ENCODE measurements around the gene TDRD12.
A peak's percentile ranks its signal among the peaks of the same experiment; 100 is the strongest.

TDRD12 gene

DNA sequence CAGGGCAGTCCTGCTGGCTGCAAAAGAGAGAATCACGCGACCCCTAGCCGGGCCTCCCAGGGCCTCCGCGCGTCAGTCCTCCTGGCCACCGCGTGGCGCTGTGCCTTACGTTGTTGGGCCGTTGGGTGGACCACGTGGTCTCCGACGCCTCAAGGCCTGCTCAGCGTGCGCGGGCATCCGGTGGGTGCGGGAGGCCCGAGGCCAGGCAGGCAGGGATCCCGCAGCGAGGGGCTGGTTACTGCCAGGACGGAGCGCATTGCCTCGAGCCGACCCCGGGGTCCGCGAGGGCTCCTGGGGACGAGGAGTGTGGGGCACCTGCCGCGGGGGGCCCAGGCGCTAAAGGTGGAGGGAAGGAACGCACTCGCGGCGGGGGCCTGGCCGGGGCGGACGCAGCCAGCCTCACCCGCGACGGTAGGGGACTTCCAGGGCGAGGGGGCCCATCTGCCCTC, at the start of gene TDRD12:
TSS of gene TDRD12 (plus strand) at position 157 of the 449 bp plus-strand sequence. CDS start 306 bp downstream, outside the sequence.
- H3K4me3 ChIP-seq (ENCODE audit: low read length) = no peak within 1 kb of the TSS
- H3K27ac ChIP-seq (ENCODE audit: low read depth, low read length) = no peak within 1 kb of the TSS
- no peak within 1 kb of the TSS for H3K9ac ChIP-seq (ENCODE audit: low read length)
- H3K4me1 ChIP-seq (ENCODE audit: control insufficient read depth, insufficient read depth, low read length) = no peaks in the 10 kb centered on the region
- no peaks in the 10 kb centered on the region for H3K27me3 ChIP-seq (ENCODE audit: control insufficient read depth, insufficient read depth, low read length)
- no peaks in the 10 kb centered on the region for H3K36me3 ChIP-seq (ENCODE audit: control insufficient read depth, insufficient read depth, low read length)

- H3K4me3 ChIP-seq (ENCODE audit: low read length) = no peak overlapping the region
- no peak overlapping the region for H3K27ac ChIP-seq (ENCODE audit: low read depth, low read length)
- H3K27me3 ChIP-seq (ENCODE audit: control insufficient read depth, insufficient read depth, low read length) = peaks cover 4% of the 10 kb centered on the region
- no peaks in the 10 kb centered on the region for H3K36me3 ChIP-seq (ENCODE audit: control insufficient read depth, insufficient read depth, low read length)
- peaks cover 7% of the 10 kb centered on the region for H3K4me1 ChIP-seq (ENCODE audit: control insufficient read depth, insufficient read depth, low read length)
- H3K9ac ChIP-seq (ENCODE audit: low read length) = no peak overlapping the region
Observed at GRCh38 chr19:32671883-32672593, 47.5 kb upstream of the TDRD12 start.

- no peaks in the 10 kb centered on the region for H3K36me3 ChIP-seq (ENCODE audit: control insufficient read depth, insufficient read depth, low read length)
- H3K9ac ChIP-seq (ENCODE audit: low read length) = no peak overlapping the region
- H3K4me3 ChIP-seq (ENCODE audit: low read length) = no peak overlapping the region
- no peak overlapping the region for H3K27ac ChIP-seq (ENCODE audit: low read depth, low read length)
- H3K27me3 ChIP-seq (ENCODE audit: control insufficient read depth, insufficient read depth, low read length) = peaks cover 5% of the 10 kb centered on the region
- H3K4me1 ChIP-seq (ENCODE audit: control insufficient read depth, insufficient read depth, low read length) = peaks cover 7% of the 10 kb centered on the region
Observed at GRCh38 chr19:32672841-32673240, 46.7 kb upstream of the TDRD12 start.

DNA sequence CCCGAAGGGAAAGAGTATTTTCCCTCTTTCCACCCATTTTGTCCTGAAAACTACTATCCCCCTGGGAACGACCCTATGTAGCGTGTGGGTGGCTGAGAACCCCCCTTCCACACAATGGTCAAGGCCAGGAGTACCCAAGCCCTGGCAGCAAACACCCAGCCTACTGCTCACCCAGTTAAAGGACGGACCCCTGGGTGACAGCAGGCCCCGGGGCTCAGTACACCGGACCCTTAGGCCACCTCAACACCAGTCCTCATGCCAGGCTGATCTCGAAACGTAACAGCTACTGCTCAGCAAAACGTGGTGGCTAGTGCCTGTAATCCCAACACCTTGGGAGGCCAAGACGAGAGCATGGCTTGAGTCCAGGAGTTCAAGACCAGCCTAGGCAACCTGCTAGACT, 46.0 kb upstream of the TDRD12 start:
- H3K4me3 ChIP-seq (ENCODE audit: low read length) = peak overlapping the region; percentile 92
- peaks cover 7% of the 10 kb centered on the region for H3K4me1 ChIP-seq (ENCODE audit: control insufficient read depth, insufficient read depth, low read length)
- H3K9ac ChIP-seq (ENCODE audit: low read length) = no peak overlapping the region
- no peaks in the 10 kb centered on the region for H3K36me3 ChIP-seq (ENCODE audit: control insufficient read depth, insufficient read depth, low read length)
- no peak overlapping the region for H3K27ac ChIP-seq (ENCODE audit: low read depth, low read length)
- H3K27me3 ChIP-seq (ENCODE audit: control insufficient read depth, insufficient read depth, low read length) = peaks cover 5% of the 10 kb centered on the region

DNA sequence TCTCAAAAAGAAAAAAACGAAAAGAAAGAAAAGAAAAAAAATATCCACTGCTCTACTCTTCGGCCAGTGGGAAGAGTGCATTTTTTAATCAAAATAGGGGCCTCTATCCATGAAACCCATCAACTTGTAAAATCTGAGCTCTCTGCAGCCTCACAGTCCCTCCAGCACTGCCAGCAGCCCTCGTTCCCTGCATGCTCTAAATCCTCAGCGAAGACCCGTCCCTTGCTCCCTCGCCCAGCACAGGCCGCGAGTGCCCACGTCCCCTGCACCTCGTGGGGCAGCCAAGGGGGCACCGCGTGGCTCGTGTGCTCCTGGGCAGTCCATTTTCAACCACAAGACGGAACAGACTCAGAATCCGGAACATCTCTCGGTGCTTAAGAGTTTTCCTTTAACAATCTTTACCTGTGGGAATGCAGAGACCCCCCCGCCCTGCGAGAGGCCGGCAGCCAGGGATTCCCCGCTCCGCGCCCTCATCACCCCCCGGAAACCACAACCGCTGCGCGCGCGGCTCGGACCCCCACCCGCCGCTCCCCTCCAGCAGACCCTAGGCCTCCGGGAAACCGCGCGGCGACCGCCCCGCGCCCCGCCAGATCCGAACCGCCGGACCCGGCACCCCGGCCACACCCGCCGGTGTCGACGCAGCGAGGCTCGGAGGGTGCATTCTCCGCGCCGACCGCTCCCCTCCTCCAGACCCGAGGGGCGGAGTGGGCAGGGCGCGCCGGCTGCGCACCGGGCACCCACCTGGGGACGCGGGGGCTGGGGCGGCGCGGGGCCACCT, 45.2 kb upstream of the TDRD12 start:
- H3K36me3 ChIP-seq (ENCODE audit: control insufficient read depth, insufficient read depth, low read length) = no peaks in the 10 kb centered on the region
- H3K4me1 ChIP-seq (ENCODE audit: control insufficient read depth, insufficient read depth, low read length) = peaks cover 7% of the 10 kb centered on the region
- H3K27me3 ChIP-seq (ENCODE audit: control insufficient read depth, insufficient read depth, low read length) = peaks cover 5% of the 10 kb centered on the region
- H3K27ac ChIP-seq (ENCODE audit: low read depth, low read length) = peak overlapping the region; percentile 70
- peak overlapping the region; percentile 70 for H3K9ac ChIP-seq (ENCODE audit: low read length)
- peak overlapping the region; percentile 92 for H3K4me3 ChIP-seq (ENCODE audit: low read length)

DNA sequence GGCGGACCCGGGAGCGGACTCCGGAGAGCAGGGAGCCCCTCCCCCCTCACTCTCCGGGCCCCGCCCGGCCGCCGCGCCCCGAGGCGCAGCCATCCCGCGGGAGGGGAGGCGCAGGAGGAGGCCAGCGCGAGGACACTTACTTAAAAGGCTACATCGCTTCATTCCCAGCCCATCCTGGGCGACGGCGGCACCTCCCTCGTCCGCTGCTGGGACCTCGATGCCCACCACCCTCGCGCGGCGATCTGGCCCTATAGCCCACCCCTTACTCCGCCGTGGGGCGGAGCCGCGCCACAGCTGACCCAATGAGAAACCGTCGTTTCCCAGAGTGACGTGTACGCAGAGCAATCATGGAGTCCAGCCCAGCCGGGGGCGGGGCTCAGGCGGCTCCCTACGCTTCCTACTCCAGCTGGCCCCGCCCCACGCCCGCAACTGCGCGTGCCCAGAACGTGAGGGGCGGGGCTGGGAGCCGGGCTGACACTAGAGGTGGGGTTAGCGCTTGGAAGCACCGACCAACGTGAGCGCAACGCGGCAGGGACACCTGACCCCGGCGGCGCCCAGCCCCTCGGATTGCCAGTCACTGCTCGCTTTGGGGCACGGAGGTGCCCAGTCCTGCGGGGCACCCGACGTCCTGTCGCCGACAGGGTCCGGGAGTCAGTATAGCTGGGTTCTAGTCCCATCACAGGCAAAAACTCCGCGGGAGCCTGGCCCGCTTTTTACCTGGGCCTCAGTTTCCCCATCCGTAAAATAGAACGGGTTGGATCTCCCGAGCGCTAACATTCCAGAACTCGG, 44.4 kb upstream of the TDRD12 start, which contains the start of gene ANKRD27:
TSS of gene ANKRD27 (minus strand) at position 250 of the 789 bp plus-strand sequence. CDS start 16,165 bp downstream, outside the sequence.
- Histone ChIP-seq H3K4me3 (ENCODE audit: low read length) (peak within 1 kb of the TSS; percentile 97), H3K4me1 (ENCODE audit: control insufficient read depth, insufficient read depth, low read length) (peaks cover 7% of the 10 kb centered on the region), H3K27me3 (ENCODE audit: control insufficient read depth, insufficient read depth, low read length) (peaks cover 5% of the 10 kb centered on the region), H3K27ac (ENCODE audit: low read depth, low read length) (peak within 1 kb of the TSS; percentile 79), H3K36me3 (ENCODE audit: control insufficient read depth, insufficient read depth, low read length) (no peaks in the 10 kb centered on the region), H3K9ac (ENCODE audit: low read length) (peak within 1 kb of the TSS; percentile 70)

DNA sequence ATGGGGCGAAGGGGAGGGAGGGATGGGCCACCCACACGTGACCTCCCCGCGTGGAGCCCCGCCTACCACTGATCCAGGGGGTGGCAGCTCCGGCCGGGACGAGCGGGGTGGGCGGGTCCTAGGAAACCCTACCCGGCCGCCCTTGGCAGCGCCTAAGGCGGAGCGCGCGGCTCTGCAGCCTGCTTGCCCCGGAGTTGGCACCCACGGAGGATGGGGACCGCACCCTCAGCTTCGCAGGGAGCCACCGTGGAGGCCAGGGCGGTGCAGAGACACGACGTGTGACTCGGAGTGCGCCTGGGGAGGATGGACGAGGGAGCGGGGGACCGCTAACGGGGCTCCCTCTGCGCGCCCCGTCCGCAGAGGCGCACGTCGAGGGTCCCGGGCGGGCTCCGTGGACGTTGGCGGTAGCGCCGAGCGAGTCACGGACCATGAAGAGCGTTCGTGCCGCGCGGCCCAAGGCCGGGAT, 43.8 kb upstream of the TDRD12 start, which contains the start of gene RGS9BP:
TSS of gene RGS9BP (plus strand) at position 129 of the 466 bp plus-strand sequence. CDS start 416 bp downstream, outside the sequence.
- H3K4me1 ChIP-seq (ENCODE audit: control insufficient read depth, insufficient read depth, low read length) = peaks cover 7% of the 10 kb centered on the region
- H3K4me3 ChIP-seq (ENCODE audit: low read length) = peak within 1 kb of the TSS; percentile 97
- H3K36me3 ChIP-seq (ENCODE audit: control insufficient read depth, insufficient read depth, low read length) = no peaks in the 10 kb centered on the region
- H3K9ac ChIP-seq (ENCODE audit: low read length) = peak within 1 kb of the TSS; percentile 70
- peaks cover 5% of the 10 kb centered on the region for H3K27me3 ChIP-seq (ENCODE audit: control insufficient read depth, insufficient read depth, low read length)
- H3K27ac ChIP-seq (ENCODE audit: low read depth, low read length) = peak within 1 kb of the TSS; percentile 79

DNA sequence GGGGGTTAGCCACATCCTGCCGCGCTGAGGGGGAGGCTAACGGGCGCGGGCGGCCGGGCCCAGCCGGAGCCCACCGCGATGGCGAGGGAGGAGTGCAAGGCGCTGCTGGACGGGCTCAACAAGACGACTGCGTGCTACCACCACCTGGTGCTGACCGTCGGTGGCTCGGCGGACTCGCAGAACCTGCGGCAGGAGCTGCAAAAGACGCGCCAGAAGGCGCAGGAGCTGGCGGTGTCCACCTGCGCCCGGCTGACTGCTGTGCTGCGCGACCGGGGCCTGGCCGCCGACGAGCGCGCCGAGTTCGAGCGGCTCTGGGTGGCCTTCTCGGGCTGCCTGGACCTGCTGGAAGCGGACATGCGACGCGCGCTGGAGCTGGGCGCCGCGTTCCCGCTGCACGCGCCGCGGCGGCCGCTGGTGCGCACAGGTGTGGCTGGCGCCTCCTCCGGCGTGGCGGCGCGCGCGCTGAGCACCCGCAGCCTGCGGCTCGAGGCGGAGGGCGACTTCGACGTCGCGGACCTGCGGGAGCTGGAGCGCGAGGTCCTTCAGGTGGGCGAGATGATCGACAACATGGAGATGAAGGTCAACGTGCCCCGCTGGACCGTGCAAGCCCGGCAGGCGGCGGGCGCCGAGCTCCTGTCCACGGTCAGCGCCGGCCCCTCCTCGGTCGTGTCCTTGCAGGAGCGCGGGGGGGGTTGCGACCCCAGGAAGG, 43.2 kb upstream of the TDRD12 start:
- H3K9ac ChIP-seq (ENCODE audit: low read length) = no peak overlapping the region
- no peak overlapping the region for H3K27ac ChIP-seq (ENCODE audit: low read depth, low read length)
- peaks cover 5% of the 10 kb centered on the region for H3K27me3 ChIP-seq (ENCODE audit: control insufficient read depth, insufficient read depth, low read length)

GRCh38 chr19:32676895-32677359, 42.6 kb upstream of the TDRD12 start:
- no peaks in the 10 kb centered on the region for H3K36me3 ChIP-seq (ENCODE audit: control insufficient read depth, insufficient read depth, low read length)
- H3K27ac ChIP-seq (ENCODE audit: low read depth, low read length) = no peak overlapping the region
- peaks cover 5% of the 10 kb centered on the region for H3K27me3 ChIP-seq (ENCODE audit: control insufficient read depth, insufficient read depth, low read length)
- peaks cover 7% of the 10 kb centered on the region for H3K4me1 ChIP-seq (ENCODE audit: control insufficient read depth, insufficient read depth, low read length)
- no peak overlapping the region for H3K9ac ChIP-seq (ENCODE audit: low read length)
- no peak overlapping the region for H3K4me3 ChIP-seq (ENCODE audit: low read length)

More for the DNA sequence above, 43.2 kb upstream of the TDRD12 start:
- Histone ChIP-seq H3K4me1 (ENCODE audit: control insufficient read depth, insufficient read depth, low read length) (peaks cover 7% of the 10 kb centered on the region), H3K36me3 (ENCODE audit: control insufficient read depth, insufficient read depth, low read length) (no peaks in the 10 kb centered on the region), H3K4me3 (ENCODE audit: low read length) (peak overlapping the region; percentile 97)

GRCh38 chr19:32677657-32678056, 41.9 kb upstream of the TDRD12 start:
- peaks cover 7% of the 10 kb centered on the region for H3K4me1 ChIP-seq (ENCODE audit: control insufficient read depth, insufficient read depth, low read length)
- H3K27me3 ChIP-seq (ENCODE audit: control insufficient read depth, insufficient read depth, low read length) = peaks cover 5% of the 10 kb centered on the region
- H3K36me3 ChIP-seq (ENCODE audit: control insufficient read depth, insufficient read depth, low read length) = no peaks in the 10 kb centered on the region
- no peak overlapping the region for H3K27ac ChIP-seq (ENCODE audit: low read depth, low read length)
- no peak overlapping the region for H3K4me3 ChIP-seq (ENCODE audit: low read length)
- no peak overlapping the region for H3K9ac ChIP-seq (ENCODE audit: low read length)

GRCh38 chr19:32680986-32681385, 38.6 kb upstream of the TDRD12 start:
- Histone ChIP-seq H3K9ac (ENCODE audit: low read length) (no peak overlapping the region), H3K4me1 (ENCODE audit: control insufficient read depth, insufficient read depth, low read length) (no peaks in the 10 kb centered on the region), H3K27ac (ENCODE audit: low read depth, low read length) (no peak overlapping the region), H3K4me3 (ENCODE audit: low read length) (no peak overlapping the region), H3K27me3 (ENCODE audit: control insufficient read depth, insufficient read depth, low read length) (peaks cover 5% of the 10 kb centered on the region), H3K36me3 (ENCODE audit: control insufficient read depth, insufficient read depth, low read length) (no peaks in the 10 kb centered on the region)

Measured in rectal smooth muscle tissue (tissue), 1 donor.